Adipocyte (in vitro differentiated cells): ENCODE results near the gene MRPS23.
A peak's percentile ranks its signal among the peaks of the same experiment; 100 is the strongest.

Experiments
- DNase-seq: peaks from one replicate; pipeline ENCODE4 v3.0.0-alpha.2; 2015; ENCODE audit warnings: low read depth
- H3K27me3 ChIP-seq: replicated peaks from 2 replicates; pipeline ENCODE4 v1.7.0; 2013; ENCODE audit warnings: mild to moderate bottlenecking, low read length, moderate library complexity; ENCODE audit not compliant: control insufficient read depth, insufficient read depth
- H3K36me3 ChIP-seq: 2 replicates; pipeline ENCODE4 v1.7.0; 2013; ENCODE audit warnings: low read length, mild to moderate bottlenecking, moderate library complexity; ENCODE audit not compliant: control insufficient read depth, insufficient read depth, severe bottlenecking
- H3K4me1 ChIP-seq: 2 replicates; pipeline ENCODE4 v1.7.0; 2013; ENCODE audit warnings: mild to moderate bottlenecking, low read length, moderate library complexity; ENCODE audit not compliant: control insufficient read depth, insufficient read depth
- H3K4me3 ChIP-seq: 2 replicates; pipeline ENCODE4 v1.7.0; 2013; ENCODE audit warnings: mild to moderate bottlenecking, low read length, moderate library complexity
- H3K9ac ChIP-seq: 2 replicates; pipeline ENCODE4 v1.7.0; 2013; ENCODE audit warnings: mild to moderate bottlenecking, low read length, moderate library complexity
- H3K9me3 ChIP-seq: 2 replicates; pipeline ENCODE4 v1.7.0; 2013; ENCODE audit warnings: mild to moderate bottlenecking, low read length, moderate library complexity; ENCODE audit not compliant: control insufficient read depth

The MRPS23 gene

DNA sequence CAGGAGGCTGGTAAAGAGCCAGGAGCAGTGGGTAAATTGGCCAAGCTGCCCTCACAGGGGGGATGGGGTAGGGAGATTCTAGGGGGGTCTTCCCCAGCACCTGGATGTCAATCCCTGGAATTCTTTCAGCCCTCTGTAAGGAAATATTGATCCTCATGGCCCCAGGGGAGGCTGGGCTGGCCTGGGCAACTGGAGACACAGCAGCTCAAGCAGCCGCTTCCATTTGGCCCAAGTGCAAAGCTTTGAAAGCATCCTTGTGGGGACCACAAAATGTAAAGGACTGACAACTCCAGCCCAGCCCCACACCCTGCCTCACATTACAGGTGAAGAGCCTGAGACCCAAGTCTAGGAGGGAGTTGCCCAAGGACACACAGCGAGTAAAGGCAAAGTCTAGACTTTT is 39.4 kb upstream of the MRPS23 start:
- H3K9ac ChIP-seq = no peak overlapping the region
- H3K4me3 ChIP-seq = no peak overlapping the region
- no peaks in the 10 kb centered on the region for H3K9me3 ChIP-seq
- peaks cover 9% of the 10 kb centered on the region for H3K36me3 ChIP-seq
- peaks cover 64% of the 10 kb centered on the region for H3K4me1 ChIP-seq
- no peaks in the 10 kb centered on the region for H3K27me3 ChIP-seq
- DNase-seq = no peak

DNA sequence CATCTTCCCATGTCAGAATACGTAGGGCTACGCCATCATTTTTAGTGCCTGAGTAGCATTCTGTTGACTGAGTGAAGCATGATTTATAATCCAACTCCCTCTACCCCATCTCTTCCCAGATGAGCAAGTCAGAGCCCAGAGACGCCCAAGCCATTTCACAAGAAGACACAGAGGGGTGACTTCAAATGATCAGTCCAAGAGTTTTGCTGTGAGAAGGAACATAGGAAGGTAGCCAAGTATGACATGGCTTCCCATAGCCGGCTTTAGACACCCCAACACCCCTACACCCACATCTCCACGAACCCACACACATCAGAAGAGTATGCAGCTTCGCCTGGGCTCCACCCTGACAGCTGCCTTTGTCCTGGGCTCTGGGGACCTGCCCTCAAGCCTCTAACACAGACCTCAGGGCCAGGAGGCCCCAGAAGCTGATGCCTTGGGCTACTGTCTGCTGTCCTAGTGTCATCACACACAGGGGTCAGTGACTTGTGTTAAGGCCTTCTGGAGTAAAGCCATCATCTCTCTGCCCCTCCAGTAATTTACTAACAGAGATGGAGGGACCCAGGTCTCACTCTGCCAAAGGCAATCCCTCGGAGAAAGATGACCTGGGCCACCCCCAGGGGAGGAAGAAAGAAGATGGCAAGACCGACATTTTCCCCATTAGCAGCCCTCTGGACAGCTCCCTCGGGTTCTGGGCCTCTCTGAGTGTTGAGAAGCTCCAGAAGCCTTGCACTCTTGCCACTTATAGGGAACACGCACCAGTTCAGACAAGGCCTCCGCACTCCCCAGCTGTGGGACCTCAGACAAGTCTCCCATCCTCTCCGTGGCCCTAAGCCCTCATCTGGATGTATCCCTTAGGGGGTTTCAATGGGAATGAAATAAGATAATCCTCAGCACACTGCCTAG is 38.7 kb upstream of the MRPS23 start:
- Histone ChIP-seq H3K27me3 (no peaks in the 10 kb centered on the region), H3K4me1 (peaks cover 57% of the 10 kb centered on the region), H3K4me3 (no peak overlapping the region), H3K9ac (no peak overlapping the region), H3K9me3 (no peaks in the 10 kb centered on the region), H3K36me3 (peaks cover 13% of the 10 kb centered on the region)
- DNase-seq = no peak

DNA sequence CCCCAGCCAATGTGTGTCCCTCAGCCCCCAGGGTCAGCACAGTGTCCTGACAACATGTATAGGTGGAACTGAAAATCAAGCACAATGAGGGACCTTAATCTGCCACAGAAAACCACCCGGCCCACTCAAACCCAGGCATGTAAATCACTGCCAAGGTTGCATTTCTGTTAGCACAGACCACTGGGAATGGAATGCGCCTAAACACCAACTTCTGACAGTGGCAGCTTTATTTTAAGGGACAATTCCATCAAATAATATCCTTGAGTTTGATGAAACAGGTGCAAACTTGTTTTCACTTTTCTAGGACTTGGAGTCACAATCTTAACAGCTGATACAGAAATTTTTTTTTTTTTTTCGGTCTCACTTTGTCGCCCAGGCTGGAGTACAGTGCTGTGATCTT is 37.3 kb upstream of the MRPS23 start:
- Histone ChIP-seq H3K9me3 (no peaks in the 10 kb centered on the region), H3K4me3 (no peak overlapping the region), H3K9ac (no peak overlapping the region), H3K27me3 (no peaks in the 10 kb centered on the region), H3K36me3 (peaks cover 21% of the 10 kb centered on the region), H3K4me1 (peaks cover 49% of the 10 kb centered on the region)
- no peak for DNase-seq

DNA sequence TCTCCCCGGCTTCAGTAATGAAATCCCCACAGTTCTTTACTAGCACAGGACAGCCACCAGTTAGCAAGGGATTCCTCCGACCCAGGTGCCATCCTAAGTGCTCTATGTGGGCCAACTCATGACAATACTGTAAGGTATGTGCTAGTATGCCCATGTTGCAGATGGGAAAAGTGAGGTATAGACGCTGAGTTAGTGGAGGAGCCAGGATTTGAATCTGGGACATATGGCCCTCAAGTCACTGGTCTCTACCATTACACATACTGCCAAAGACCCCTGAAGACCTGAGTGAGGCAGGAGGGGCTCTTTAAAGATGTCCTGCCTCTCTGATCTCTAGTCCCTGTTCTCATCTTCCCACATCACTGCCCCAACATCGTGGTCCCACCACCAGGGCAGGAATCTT is 36.2 kb upstream of the MRPS23 start:
- Histone ChIP-seq H3K9me3 (no peaks in the 10 kb centered on the region), H3K4me1 (peaks cover 48% of the 10 kb centered on the region), H3K4me3 (no peak overlapping the region), H3K36me3 (peaks cover 21% of the 10 kb centered on the region), H3K9ac (no peak overlapping the region), H3K27me3 (no peaks in the 10 kb centered on the region)
- DNase-seq = no peak

DNA sequence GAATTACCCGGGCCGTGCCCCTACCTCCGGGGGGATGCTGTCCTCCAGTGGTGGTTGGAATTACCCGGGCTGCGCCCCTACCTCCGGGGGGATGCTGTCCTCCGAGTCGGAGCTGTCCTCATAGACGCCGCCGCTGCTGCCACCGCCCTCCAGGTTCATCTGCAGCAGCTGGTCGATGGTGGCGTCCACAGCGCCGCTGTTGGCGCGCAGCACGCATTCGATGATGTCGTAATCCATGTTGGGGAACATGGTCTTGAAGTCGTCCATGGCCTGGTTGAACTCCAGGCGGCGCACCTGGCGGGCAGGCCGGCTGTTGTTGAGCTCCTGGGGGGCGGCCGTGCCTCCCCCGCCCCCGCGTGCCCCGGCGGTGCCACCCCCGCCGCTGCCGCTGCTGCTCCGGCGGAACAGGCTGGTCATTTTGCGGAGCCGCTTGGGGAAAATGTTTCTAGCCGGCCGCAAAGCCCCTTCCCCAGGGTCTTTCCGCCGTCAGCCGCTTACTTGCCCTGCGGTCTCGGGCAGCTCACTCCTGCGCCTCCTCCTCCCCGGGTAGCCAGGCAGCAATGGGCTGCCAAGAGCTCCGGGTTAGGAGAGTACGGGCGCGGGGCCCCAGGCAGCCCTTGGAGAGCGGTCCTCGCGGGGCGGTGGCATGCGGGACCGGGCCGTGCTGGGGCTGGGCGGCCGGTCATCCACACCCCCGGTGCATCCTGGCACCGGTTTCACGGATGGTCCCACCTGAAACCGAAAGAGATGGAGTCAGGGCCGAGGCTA is 35.5 kb upstream of the MRPS23 start:
- no peak overlapping the region for H3K9ac ChIP-seq
- no peaks in the 10 kb centered on the region for H3K27me3 ChIP-seq
- H3K4me1 ChIP-seq = peaks cover 48% of the 10 kb centered on the region
- H3K36me3 ChIP-seq = peaks cover 21% of the 10 kb centered on the region
- H3K9me3 ChIP-seq = no peaks in the 10 kb centered on the region
- no peak for DNase-seq
- H3K4me3 ChIP-seq = no peak overlapping the region

DNA sequence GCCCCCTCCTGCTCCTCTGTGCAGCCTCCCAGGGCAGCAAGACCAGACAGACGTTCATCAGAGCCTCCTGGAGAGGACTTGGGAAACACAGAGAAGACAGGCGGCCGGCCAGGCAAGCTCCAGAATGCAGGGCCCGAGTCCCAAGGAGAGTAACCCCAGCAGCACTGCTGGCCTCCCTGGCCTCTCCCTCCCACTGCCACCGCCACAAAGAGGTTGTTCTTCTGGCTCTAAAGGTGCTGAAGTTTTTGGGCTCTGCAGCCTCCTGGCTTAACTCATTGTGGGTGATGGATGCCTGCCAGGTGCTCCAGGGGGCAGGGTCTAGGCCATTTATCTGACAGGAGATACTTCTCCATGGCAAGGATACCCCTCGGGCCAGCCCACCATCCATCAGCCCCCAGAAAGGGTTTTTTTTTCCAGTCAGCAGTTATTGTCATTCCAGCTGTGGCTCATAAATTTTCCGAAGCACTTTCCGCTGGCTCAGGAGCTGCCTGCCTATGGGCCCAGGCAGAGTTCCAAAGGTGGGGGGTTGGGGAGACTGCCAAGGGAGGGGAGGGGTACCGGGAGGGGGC is 32.0 kb upstream of the MRPS23 start:
- H3K9ac ChIP-seq = peak overlapping the region; percentile 68
- H3K4me3 ChIP-seq = no peak overlapping the region
- H3K36me3 ChIP-seq = peaks cover 34% of the 10 kb centered on the region
- H3K27me3 ChIP-seq = no peaks in the 10 kb centered on the region
- peaks cover 45% of the 10 kb centered on the region for H3K4me1 ChIP-seq
- H3K9me3 ChIP-seq = no peaks in the 10 kb centered on the region
- DNase-seq = no peak

DNA sequence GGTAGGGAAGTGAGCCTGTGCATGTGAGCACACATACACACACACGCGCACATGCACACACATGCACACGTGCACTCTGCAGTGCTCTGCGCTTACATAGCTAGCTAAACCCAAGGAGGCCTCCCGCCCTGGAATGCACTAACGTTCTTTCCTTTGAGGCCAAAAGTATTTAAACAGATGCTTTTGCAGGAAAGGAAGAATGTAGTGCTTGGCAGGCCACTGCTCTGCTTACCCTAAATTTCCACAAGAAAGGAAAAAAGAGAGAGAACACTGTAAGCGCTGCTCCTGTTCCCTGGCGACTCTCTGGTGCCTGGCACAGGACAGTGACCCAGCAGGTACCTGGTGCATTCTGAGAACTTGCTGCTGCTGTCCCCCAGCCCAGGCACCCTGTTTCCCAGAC is 31.3 kb upstream of the MRPS23 start:
- DNase-seq = peak; percentile 93
- peaks cover 41% of the 10 kb centered on the region for H3K36me3 ChIP-seq
- H3K9ac ChIP-seq = peak overlapping the region; percentile 68
- no peak overlapping the region for H3K4me3 ChIP-seq
- H3K27me3 ChIP-seq = no peaks in the 10 kb centered on the region
- H3K9me3 ChIP-seq = no peaks in the 10 kb centered on the region
- peaks cover 52% of the 10 kb centered on the region for H3K4me1 ChIP-seq

DNA sequence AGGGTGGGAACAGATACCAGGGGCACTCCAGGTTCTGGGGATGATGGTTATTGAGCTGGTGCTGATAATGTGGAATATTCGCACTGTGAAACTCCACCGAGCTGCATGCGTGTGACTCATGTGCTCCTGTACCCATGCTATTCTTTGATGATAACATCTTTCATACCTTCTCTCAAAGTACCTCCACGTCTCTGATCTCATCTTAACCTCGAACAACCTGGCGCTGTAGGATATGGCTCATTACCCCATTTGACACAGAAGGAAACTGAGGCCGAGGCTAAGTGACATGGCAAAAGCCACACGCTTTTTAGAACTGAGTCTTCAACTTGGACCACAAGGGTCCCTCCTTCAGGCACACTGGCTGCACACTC is 30.2 kb upstream of the MRPS23 start:
- Histone ChIP-seq H3K4me1 (peaks cover 62% of the 10 kb centered on the region), H3K27me3 (no peaks in the 10 kb centered on the region), H3K9me3 (no peaks in the 10 kb centered on the region), H3K36me3 (peaks cover 43% of the 10 kb centered on the region), H3K4me3 (no peak overlapping the region), H3K9ac (peak overlapping the region; percentile 49)
- DNase-seq = no peak

DNA sequence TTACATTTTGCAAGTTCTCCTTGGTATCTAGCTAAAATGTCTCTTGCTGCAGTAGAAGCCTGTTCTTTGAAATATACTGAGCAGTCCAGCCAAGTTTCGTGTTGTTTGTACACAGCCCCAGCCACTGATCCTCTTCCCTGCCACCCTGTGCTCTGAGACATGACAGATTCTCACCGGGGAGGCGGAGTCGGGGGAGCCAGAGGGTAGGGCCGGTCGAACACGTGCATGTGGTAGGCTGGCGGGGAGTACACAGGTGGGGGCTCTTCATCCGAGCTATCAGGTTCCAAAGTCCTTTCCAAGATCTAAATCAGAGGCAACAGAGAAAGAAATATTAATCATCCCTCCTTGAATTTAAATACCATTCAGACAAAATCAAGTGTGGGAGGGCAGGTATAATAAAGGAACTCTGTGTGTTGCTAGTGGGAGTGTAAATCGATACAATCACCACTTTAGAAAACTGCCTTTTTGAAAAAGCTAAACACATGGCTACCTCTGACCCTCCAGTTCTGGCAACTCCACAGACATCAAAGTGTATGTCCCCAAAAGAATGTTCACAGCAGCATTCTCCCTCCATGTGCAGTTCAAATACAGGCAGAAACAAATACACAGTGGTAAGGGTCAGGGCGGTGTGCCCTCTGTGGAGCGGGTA is 29.7 kb upstream of the MRPS23 start:
- no peak overlapping the region for H3K4me3 ChIP-seq
- no peak for DNase-seq
- H3K27me3 ChIP-seq = no peaks in the 10 kb centered on the region
- H3K36me3 ChIP-seq = peaks cover 38% of the 10 kb centered on the region
- H3K9me3 ChIP-seq = no peaks in the 10 kb centered on the region
- H3K4me1 ChIP-seq = peaks cover 66% of the 10 kb centered on the region
- peak overlapping the region; percentile 49 for H3K9ac ChIP-seq

DNA sequence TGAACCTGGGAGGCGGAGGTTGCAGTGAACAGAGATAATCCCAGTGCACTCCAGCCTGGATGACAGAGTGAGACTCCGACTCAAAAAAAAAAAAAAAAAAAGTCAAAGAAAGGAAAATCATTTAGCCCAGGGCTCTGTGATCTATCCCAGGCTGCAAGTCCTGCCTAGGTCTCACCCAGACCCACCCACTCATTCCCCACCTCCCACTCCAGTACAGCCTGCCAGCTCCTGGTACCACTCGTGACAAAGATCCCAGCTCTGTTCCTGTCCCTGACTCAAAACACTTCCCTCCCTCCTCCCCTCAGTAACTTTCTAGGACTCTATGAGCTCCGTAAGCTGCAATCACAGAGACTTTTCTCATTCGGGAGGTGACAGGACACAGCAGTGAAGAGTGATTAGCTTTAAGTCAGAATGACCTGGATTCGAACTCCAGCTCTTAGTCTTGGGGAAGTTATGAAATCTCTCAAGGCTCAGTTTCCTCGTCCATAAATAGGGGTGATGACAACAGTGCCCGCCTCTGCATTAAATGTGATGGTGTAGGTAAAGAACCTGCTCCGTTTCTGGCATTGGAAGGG is 28.0 kb upstream of the MRPS23 start:
- H3K27me3 ChIP-seq = no peaks in the 10 kb centered on the region
- peaks cover 76% of the 10 kb centered on the region for H3K4me1 ChIP-seq
- H3K36me3 ChIP-seq = peaks cover 36% of the 10 kb centered on the region
- H3K9me3 ChIP-seq = no peaks in the 10 kb centered on the region
- no peak overlapping the region for H3K4me3 ChIP-seq
- no peak for DNase-seq
- H3K9ac ChIP-seq = peak overlapping the region; percentile 50

DNA sequence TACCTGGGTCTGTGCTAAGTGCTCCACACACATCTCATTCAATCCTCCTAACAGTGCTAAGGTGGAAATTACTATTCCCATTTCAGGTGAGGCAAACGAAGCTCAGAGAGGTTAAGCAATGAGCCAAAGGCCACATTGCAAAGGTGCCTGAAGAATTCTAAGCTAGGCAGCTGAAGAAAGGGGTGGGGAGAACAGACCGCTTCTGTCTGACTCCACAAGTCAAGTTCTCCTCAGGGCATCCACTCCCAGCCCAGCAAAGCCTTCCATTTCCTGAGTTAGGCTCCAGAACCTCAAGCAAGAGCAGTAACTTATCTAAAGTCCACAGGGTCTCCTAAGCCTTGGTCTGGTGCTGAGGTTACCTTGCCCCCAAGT is 27.0 kb upstream of the MRPS23 start:
- Histone ChIP-seq H3K9ac (peak overlapping the region; percentile 14), H3K4me3 (no peak overlapping the region), H3K4me1 (peaks cover 70% of the 10 kb centered on the region), H3K9me3 (no peaks in the 10 kb centered on the region), H3K27me3 (no peaks in the 10 kb centered on the region), H3K36me3 (peaks cover 44% of the 10 kb centered on the region)
- DNase-seq = no peak
